ENCODE measurements around the gene PIK3C2B. TPM values are rescaled to one million over a fixed set of nuclear protein-coding genes. Genes with fewer than 3 reads are reported as not detected.

The PIK3C2B gene
- polyA plus RNA-seq, 1 donor from 2014 or later: 23.7 TPM

- Histone ChIP-seq H3K9me2 (ENCODE audit: insufficient read depth, low read length) (no peaks in the 10 kb centered on the region), H3K9me3 (ENCODE audit: low read length) (no peaks in the 10 kb centered on the region), H2AFZ (ENCODE audit: low read depth, low read length) (no peak overlapping the region), H3F3A (ENCODE audit: insufficient read depth, low read length, poor library complexity, severe bottlenecking) (no peaks in the 10 kb centered on the region), H3K79me2 (replicated peaks; ENCODE audit: insufficient read depth, low read length) (no peaks in the 10 kb centered on the region), H4K20me1 (ENCODE audit: insufficient read depth) (no peaks in the 10 kb centered on the region), H3K27me3 (ENCODE audit: insufficient read depth, low read depth, low read length) (no peaks in the 10 kb centered on the region), H3K36me3 (ENCODE audit: insufficient read depth, low read length) (no peaks in the 10 kb centered on the region), H3K27ac (ENCODE audit: low read length) (no peak overlapping the region), H3K4me3 (ENCODE audit: low read length) (no peak overlapping the region), H3K9ac (ENCODE audit: low read length) (no peak overlapping the region), H3K4me2 (ENCODE audit: low read length) (no peak overlapping the region)
- TF ChIP-seq REST (IDR thresholded peaks at IDR 0.05; ENCODE audit: borderline replicate concordance) (no peak), EP300 (conservative IDR thresholded peaks at IDR 0.05; ENCODE audit: poor library complexity, severe bottlenecking) (no peak), CTCF (IDR thresholded peaks at IDR 0.05; ENCODE audit: poor library complexity, severe bottlenecking) (no peak), MXI1 (conservative IDR thresholded peaks at IDR 0.05; ENCODE audit: poor library complexity, severe bottlenecking) (no peak), POLR2AphosphoS5 (IDR thresholded peaks at IDR 0.05) (no peak), EZH2 (IDR thresholded peaks at IDR 0.05; ENCODE audit: borderline replicate concordance, insufficient read depth, low read length, poor library complexity, severe bottlenecking) (no peak), TAF1 (IDR thresholded peaks at IDR 0.05; ENCODE audit: low read depth) (no peak), SMC3 (conservative IDR thresholded peaks at IDR 0.05; ENCODE audit: poor library complexity) (no peak), RAD21 (conservative IDR thresholded peaks at IDR 0.05) (no peak)
Observed at GRCh38 chr1:204498981-204499380, 4.4 kb upstream of the PIK3C2B start.

- Histone ChIP-seq H4K20me1 (ENCODE audit: insufficient read depth) (peaks cover 7% of the 10 kb centered on the region), H2AFZ (ENCODE audit: low read depth, low read length) (no peak overlapping the region), H3K4me3 (ENCODE audit: low read length) (peak overlapping the region; percentile 87), H3K27me3 (ENCODE audit: insufficient read depth, low read depth, low read length) (no peaks in the 10 kb centered on the region), H3K79me2 (replicated peaks; ENCODE audit: insufficient read depth, low read length) (peaks cover 28% of the 10 kb centered on the region), H3K4me2 (ENCODE audit: low read length) (peak overlapping the region; percentile 52), H3K27ac (ENCODE audit: low read length) (peak overlapping the region; percentile 98), H3K9me2 (ENCODE audit: insufficient read depth, low read length) (no peaks in the 10 kb centered on the region), H3K9ac (ENCODE audit: low read length) (peak overlapping the region; percentile 99), H3K36me3 (ENCODE audit: insufficient read depth, low read length) (no peaks in the 10 kb centered on the region), H3K9me3 (ENCODE audit: low read length) (no peaks in the 10 kb centered on the region), H3F3A (ENCODE audit: insufficient read depth, low read length, poor library complexity, severe bottlenecking) (peaks cover 7% of the 10 kb centered on the region)
- no peak for TF ChIP-seq RAD21 (conservative IDR thresholded peaks at IDR 0.05)
- TF ChIP-seq REST (IDR thresholded peaks at IDR 0.05; ENCODE audit: borderline replicate concordance): no peak
- no peak for TF ChIP-seq EZH2 (IDR thresholded peaks at IDR 0.05; ENCODE audit: borderline replicate concordance, insufficient read depth, low read length, poor library complexity, severe bottlenecking)
Observed at GRCh38 chr1:204495777-204496176, 1.2 kb upstream of the PIK3C2B start.

All from neural cell (in vitro differentiated cells).